Measurements from ENCODE around the gene GRAP.

GRAP gene

DNA sequence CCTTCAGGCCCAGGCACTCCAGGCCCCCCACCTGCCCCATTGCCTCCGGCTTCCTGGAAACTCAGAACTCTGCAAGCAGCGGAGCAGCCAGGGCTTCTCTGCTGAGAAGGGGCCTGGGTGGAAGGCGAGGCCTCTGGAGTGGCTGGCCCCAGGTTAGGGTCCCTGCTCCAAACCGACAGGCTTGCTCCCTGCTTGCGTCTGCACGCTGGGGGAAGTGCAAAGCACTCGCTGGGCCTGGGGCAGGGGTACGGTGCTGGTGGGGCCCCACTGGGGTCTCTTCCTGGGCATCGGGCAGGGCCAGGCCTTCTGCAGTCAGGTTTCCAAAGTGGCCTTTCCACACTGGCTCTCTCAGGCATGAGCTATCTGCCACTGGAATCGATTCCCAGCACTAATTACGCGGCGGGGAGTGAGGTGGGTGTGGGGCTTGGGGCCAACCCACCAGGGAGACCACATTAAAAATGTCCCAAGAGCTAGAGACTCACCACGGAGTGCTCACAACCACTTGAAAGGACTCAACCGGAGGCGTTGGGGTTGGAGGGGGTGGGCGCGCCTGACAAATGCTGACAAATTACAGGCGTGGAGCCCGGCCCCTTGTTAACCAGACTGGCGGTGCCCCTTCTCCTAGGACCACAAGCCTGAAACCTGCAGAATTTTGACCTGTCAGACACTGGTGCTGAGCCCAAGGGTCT lies 60.1 kb downstream of the GRAP start:
- TF ChIP-seq FOXP2 (optimal IDR thresholded peaks at IDR 0.05; ENCODE audit: borderline replicate concordance, extremely low read depth, extremely low read length, insufficient read depth) (no peak), POLR2AphosphoS5 (IDR thresholded peaks at IDR 0.05; ENCODE audit: low read depth, low read length) (no peak)

DNA sequence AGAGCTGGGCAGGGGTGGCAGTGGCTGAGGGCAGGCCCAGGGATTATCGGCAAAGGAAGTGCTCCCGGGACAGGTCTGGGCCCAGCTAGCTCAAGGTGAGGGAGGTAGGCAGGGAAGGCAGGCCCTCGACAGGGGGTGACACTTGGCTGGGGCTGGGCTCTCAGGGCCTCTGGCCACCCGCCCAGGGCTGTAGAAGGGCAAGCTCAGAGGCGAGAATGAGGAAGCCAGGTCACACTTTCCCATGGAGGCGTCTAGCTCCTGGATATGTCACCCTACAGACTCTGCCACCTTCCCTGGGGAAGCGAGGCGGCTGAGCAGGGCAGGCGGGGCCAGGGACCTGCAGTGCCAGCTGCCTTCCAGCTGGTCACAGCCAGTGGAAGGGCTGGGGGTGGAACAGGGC lies 61.3 kb downstream of the GRAP start:
- TF ChIP-seq TAF1 (IDR thresholded peaks at IDR 0.05; ENCODE audit: borderline replicate concordance, insufficient read depth, low read length) (no peak), POLR2AphosphoS5 (IDR thresholded peaks at IDR 0.05; ENCODE audit: low read depth, low read length) (no peak), FOXP2 (optimal IDR thresholded peaks at IDR 0.05; ENCODE audit: borderline replicate concordance, extremely low read depth, extremely low read length, insufficient read depth) (no peak), SIN3A (IDR thresholded peaks at IDR 0.05; ENCODE audit: borderline replicate concordance, insufficient read depth, low read length) (no peak)
- TF ChIP-seq, protein P1, sequence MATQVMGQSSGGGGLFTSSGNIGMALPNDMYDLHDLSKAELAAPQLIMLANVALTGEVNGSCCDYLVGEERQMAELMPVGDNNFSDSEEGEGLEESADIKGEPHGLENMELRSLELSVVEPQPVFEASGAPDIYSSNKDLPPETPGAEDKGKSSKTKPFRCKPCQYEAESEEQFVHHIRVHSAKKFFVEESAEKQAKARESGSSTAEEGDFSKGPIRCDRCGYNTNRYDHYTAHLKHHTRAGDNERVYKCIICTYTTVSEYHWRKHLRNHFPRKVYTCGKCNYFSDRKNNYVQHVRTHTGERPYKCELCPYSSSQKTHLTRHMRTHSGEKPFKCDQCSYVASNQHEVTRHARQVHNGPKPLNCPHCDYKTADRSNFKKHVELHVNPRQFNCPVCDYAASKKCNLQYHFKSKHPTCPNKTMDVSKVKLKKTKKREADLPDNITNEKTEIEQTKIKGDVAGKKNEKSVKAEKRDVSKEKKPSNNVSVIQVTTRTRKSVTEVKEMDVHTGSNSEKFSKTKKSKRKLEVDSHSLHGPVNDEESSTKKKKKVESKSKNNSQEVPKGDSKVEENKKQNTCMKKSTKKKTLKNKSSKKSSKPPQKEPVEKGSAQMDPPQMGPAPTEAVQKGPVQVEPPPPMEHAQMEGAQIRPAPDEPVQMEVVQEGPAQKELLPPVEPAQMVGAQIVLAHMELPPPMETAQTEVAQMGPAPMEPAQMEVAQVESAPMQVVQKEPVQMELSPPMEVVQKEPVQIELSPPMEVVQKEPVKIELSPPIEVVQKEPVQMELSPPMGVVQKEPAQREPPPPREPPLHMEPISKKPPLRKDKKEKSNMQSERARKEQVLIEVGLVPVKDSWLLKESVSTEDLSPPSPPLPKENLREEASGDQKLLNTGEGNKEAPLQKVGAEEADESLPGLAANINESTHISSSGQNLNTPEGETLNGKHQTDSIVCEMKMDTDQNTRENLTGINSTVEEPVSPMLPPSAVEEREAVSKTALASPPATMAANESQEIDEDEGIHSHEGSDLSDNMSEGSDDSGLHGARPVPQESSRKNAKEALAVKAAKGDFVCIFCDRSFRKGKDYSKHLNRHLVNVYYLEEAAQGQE (IDR thresholded peaks at IDR 0.05; ENCODE audit: insufficient read depth in 1 of 2, low read depth in 2 of 2, low read length in 2 of 2) = no peak

DNA sequence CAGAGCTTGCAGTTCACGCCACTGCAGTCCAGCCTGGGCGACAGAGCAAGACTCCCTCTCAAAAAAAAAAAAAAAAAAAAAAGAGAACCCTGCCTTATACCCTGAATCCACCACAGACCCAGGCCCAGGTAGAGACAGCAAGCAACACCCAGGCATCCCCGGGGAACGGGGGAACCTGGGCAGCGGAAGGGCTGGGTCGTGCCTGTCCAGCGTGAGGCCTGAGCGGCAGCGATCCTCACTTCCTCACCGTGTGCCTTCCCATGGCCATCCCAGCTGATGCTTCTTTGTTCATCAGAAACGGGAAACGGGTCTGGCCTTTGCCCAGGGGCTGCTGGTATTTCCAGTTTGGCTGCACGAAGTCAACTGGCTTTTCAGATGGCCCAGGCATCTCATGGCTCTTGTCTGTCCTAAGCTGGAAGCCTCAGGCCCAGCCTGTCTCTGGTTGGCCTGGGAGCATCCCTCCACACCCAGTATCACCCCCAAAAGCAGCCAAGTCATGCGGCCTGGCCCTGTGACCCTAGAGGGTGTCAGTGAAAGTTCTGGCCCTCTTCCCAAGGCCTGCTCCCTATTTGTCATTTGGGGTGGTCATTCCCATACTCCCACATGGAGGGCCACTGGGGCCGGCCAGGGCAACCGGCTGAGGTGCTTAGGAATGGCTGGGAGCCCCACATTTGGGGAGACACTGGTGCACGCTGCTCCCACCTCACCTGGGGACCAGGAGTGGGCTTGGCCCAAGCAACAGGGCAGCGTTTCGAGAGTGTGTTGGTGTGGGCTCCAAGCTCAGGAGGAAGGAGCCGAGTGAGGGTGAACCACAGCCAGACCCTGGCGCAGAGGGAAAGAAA lies 62.3 kb downstream of the GRAP start:
- no peak for TF ChIP-seq TAF1 (IDR thresholded peaks at IDR 0.05; ENCODE audit: borderline replicate concordance, insufficient read depth, low read length)
- no peak for TF ChIP-seq POLR2AphosphoS5 (IDR thresholded peaks at IDR 0.05; ENCODE audit: low read depth, low read length)
- TF ChIP-seq FOXP2 (optimal IDR thresholded peaks at IDR 0.05; ENCODE audit: borderline replicate concordance, extremely low read depth, extremely low read length, insufficient read depth) = no peak

DNA sequence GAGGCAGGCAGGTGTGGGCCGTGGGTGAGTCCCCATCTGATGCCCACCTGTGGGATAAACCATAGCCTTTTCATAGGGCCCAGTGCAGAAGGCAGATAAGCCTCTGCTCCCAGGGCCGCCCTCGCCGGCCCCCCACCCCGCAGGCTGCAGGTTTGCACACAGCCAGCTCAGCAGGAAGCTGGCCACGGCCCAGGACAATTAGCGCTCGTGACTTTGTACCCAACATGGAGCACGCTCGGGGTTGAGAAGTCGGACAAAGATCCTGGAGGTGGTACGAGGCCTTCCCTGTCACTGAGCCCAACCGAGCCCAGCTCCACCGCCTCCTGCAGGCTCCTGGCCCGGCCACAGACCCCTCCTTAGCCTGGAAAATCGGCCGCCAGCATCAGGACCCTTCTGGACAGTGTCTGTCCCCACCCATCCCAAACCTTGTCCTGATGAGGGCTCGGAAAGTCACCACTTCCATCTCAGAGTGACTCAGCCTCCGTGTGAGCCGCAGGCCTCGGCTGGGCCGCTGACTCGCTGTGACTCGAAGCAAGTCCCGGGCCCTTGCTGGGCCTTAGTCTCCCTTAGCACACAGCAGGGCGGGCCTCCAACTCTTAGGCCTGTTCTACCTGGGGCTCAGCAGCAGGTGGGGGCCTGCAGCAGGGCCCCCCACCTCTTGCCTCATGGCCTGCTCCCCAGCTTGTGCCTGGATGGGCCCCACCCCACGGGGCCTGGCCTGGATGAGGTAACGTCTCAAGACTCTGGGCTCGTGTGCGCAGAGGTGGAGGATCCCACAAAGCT lies 64.9 kb downstream of the GRAP start:
- TF ChIP-seq TAF1 (IDR thresholded peaks at IDR 0.05; ENCODE audit: borderline replicate concordance, insufficient read depth, low read length) = no peak
- TF ChIP-seq POLR2AphosphoS5 (IDR thresholded peaks at IDR 0.05; ENCODE audit: low read depth, low read length) = no peak
- TF ChIP-seq, protein P1 (IDR thresholded peaks at IDR 0.05; ENCODE audit: insufficient read depth in 1 of 2, low read depth in 2 of 2, low read length in 2 of 2) = no peak
- no peak for TF ChIP-seq SIN3A (IDR thresholded peaks at IDR 0.05; ENCODE audit: borderline replicate concordance, insufficient read depth, low read length)

DNA sequence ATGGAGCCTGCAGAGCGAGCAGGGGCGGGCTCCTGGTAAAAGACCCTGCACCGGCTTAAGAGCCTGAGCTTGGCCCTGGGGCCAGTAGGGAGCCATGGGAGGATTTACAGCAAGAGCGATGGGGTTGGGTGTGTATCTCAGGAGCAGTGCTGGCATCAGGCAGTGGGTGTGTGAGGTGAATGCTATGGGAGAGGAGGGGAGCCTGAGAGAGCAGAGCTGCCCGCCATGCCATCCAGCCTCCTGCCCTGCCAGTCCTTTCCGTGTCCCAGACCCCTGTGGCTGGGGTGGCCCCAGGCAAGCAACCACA lies 65.5 kb downstream of the GRAP start:
- TF ChIP-seq, protein P1 (IDR thresholded peaks at IDR 0.05; ENCODE audit: insufficient read depth in 1 of 2, low read depth in 2 of 2, low read length in 2 of 2) = no peak
- no peak for TF ChIP-seq TAF1 (IDR thresholded peaks at IDR 0.05; ENCODE audit: borderline replicate concordance, insufficient read depth, low read length)
- TF ChIP-seq POLR2AphosphoS5 (IDR thresholded peaks at IDR 0.05; ENCODE audit: low read depth, low read length) = no peak
- TF ChIP-seq SIN3A (IDR thresholded peaks at IDR 0.05; ENCODE audit: borderline replicate concordance, insufficient read depth, low read length) = no peak
- no peak for TF ChIP-seq FOXP2 (optimal IDR thresholded peaks at IDR 0.05; ENCODE audit: borderline replicate concordance, extremely low read depth, extremely low read length, insufficient read depth)
